ENCODE results near the gene DCXR. TPM values are rescaled to one million over a fixed set of nuclear protein-coding genes. Genes with fewer than 3 reads are reported as not detected.
A peak's percentile ranks its signal among the peaks of the same experiment; 100 is the strongest.

Gene DCXR
- polyA plus RNA-seq, 3 donors: 88.8 to 93.1 (median 90.3) TPM

- intact Hi-C loops (cut with micrococcal nuclease): loop anchor here in 1 of 2 donors (5.0 kb wide), 1 partner anchor 44 kb away; the partner anchor contains the start of gene FASN
- Mint-ChIP-seq H3K27ac (peak overlapping the region in 1 of 7 donors; percentile 18), H3K9me3 (no peaks in the 10 kb centered on the region), H3K36me3 (peaks cover 23 to 64% of the 10 kb centered on the region in 2 donors), H3K4me1 (peaks cover 19% of the 10 kb centered on the region), H3K27me3 (ENCODE audit: low read depth in 3 of 3) (no peaks in the 10 kb centered on the region), H3K4me3 (peak overlapping the region; percentile 76 to 85)
- Histone ChIP-seq H3K4me3 (replicated peaks in 1 of 3; ENCODE audit: low read depth in 2 of 3, low read length in 3 of 3) (peak overlapping the region in 1 of 3 experiments; percentile 88), H3K4me2 (replicated peaks; ENCODE audit: extremely low read depth, low read length, poor library complexity, severe bottlenecking) (peak overlapping the region; percentile 97), H3K9ac (ENCODE audit: insufficient read depth, low read length, poor library complexity, severe bottlenecking) (no peak overlapping the region), H3K4me1 (ENCODE audit: control insufficient read depth in 1 of 2, insufficient read depth in 2 of 2, low read length in 2 of 2) (peaks cover 20 to 29% of the 10 kb centered on the region in 2 donors), H3K36me3 (replicated peaks in 1 of 2; ENCODE audit: control insufficient read depth in 1 of 2, insufficient read depth in 2 of 2, low read length in 2 of 2) (peaks cover 52 to 63% of the 10 kb centered on the region in 2 donors), H3K27me3 (ENCODE audit: control insufficient read depth in 2 of 2, insufficient read depth in 2 of 2, low read length in 2 of 2) (no peaks in the 10 kb centered on the region), H3K27ac (ENCODE audit: low read depth in 1 of 2, low read length in 2 of 2) (no peak overlapping the region), H2AFZ (ENCODE audit: insufficient read depth, low read depth, low read length, poor library complexity, severe bottlenecking) (no peak overlapping the region), H3K79me2 (ENCODE audit: insufficient read depth, low read length) (peaks cover 24% of the 10 kb centered on the region), H3K9me3 (replicated peaks in 1 of 2; ENCODE audit: control insufficient read depth in 1 of 2, insufficient read depth in 1 of 2, low read length in 2 of 2) (no peaks in the 10 kb centered on the region), H4K20me1 (ENCODE audit: insufficient read depth, low read length) (peaks cover 23% of the 10 kb centered on the region)
- no peak for DNase-seq
- TF ChIP-seq CTCF (IDR thresholded peaks at IDR 0.05): no peak
- WGBS (ENCODE audit: insufficient coverage): 97% methylated on average over 19 of the region's 19 CpGs
Observed at GRCh38 chr17:82053130-82053529, 15.6 kb upstream of the DCXR start.

DNA sequence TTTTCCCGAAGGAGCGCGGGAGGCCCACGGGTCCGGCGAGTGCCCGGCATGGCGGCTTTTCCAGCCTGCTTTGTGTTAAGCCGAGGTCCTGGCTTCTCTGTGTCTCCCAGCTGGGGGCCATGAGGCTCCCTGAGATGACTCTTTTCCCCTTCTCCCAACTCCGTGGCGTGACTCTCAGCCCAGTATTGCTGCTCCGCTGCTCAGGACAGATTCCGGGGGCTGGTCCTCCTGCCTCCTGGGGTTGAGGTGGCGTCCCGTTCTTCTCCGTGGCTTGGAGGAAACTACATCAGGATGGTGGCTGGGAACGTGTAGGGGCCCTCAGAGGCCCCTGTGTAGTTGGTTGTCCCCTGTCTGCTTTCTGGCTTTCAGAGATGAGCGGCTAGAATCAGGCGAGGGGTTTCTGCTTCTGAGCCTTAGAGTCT, 15.2 kb upstream of the DCXR start:
- H3K79me2 ChIP-seq (ENCODE audit: insufficient read depth, low read length): peaks cover 24% of the 10 kb centered on the region
- H3K9ac ChIP-seq (ENCODE audit: insufficient read depth, low read length, poor library complexity, severe bottlenecking): peak overlapping the region; percentile 69
- H3K9me3 ChIP-seq (replicated peaks in 1 of 2; ENCODE audit: control insufficient read depth in 1 of 2, insufficient read depth in 1 of 2, low read length in 2 of 2): no peaks in the 10 kb centered on the region
- no peaks in the 10 kb centered on the region for H3K27me3 Mint-ChIP-seq (ENCODE audit: low read depth in 3 of 3)
- intact Hi-C loops (cut with micrococcal nuclease): loop anchor here in 1 of 2 donors (5.0 kb wide), 1 partner anchor 45 kb away; the partner anchor contains the start of gene FASN
- H3K4me1 Mint-ChIP-seq: peaks cover 19% of the 10 kb centered on the region
- peak overlapping the region; percentile 97 for H3K4me2 ChIP-seq (replicated peaks; ENCODE audit: extremely low read depth, low read length, poor library complexity, severe bottlenecking)
- no peak for TF ChIP-seq CTCF (IDR thresholded peaks at IDR 0.05)
- peaks cover 51 to 63% of the 10 kb centered on the region in 2 donors for H3K36me3 ChIP-seq (replicated peaks in 1 of 2; ENCODE audit: control insufficient read depth in 1 of 2, insufficient read depth in 2 of 2, low read length in 2 of 2)
- H3K27me3 ChIP-seq (ENCODE audit: control insufficient read depth in 2 of 2, insufficient read depth in 2 of 2, low read length in 2 of 2): no peaks in the 10 kb centered on the region
- no peak overlapping the region for H2AFZ ChIP-seq (ENCODE audit: insufficient read depth, low read depth, low read length, poor library complexity, severe bottlenecking)
- H3K27ac Mint-ChIP-seq: peak overlapping the region in 2 of 7 donors; percentile 46 to 48
- H3K4me1 ChIP-seq (ENCODE audit: control insufficient read depth in 1 of 2, insufficient read depth in 2 of 2, low read length in 2 of 2): peaks cover 20 to 29% of the 10 kb centered on the region in 2 donors
- H3K27ac ChIP-seq (ENCODE audit: low read depth in 1 of 2, low read length in 2 of 2): peak overlapping the region in 1 of 2 donors; percentile 64
- H4K20me1 ChIP-seq (ENCODE audit: insufficient read depth, low read length): peaks cover 23% of the 10 kb centered on the region
- WGBS (ENCODE audit: insufficient coverage): 33% methylated on average over 19 of the region's 19 CpGs
- peak overlapping the region; percentile 76 to 85 for H3K4me3 Mint-ChIP-seq
- H3K9me3 Mint-ChIP-seq: no peaks in the 10 kb centered on the region
- peaks cover 21 to 64% of the 10 kb centered on the region in 2 donors for H3K36me3 Mint-ChIP-seq
- no peak for DNase-seq
- H3K4me3 ChIP-seq (replicated peaks in 1 of 3; ENCODE audit: low read depth in 2 of 3, low read length in 3 of 3): peak overlapping the region; percentile 66 to 88 (median 70)
